A549 (cell line): ENCODE measurements around the gene RPH3AL. TPM values are rescaled to one million over a fixed set of nuclear protein-coding genes. Genes with fewer than 3 reads are reported as not detected.

ENCODE experiments used
- ATAC-seq, 2 experiments: fragments of 200-7000 bp in 1 of 2; fragments of >200 bp in 1 of 2; cut with Nextera tagmentation in 1 of 2; cut with Tn5 transposase in 1 of 2; 3 replicates each; pipeline versions ENCODE4 v1.8.0 to v1.9.1; 2018 to 2020; ENCODE audit warnings: mild to moderate bottlenecking in 1 of 2, moderate library complexity in 1 of 2
- CTCF ChIA-PET: fragments of 300-600 bp; sonication (Branson Sonifier 250); formaldehyde crosslinking; extraction: SDS; loops from one replicate; lab custom pipeline; 2021; ENCODE audit warnings: antibody characterized with exemption, inconsistent platforms; lab: Yijun Ruan, JAX
- POLR2A ChIA-PET: fragments of 350-600 bp; formaldehyde crosslinking; extraction: SDS; loops from one replicate; lab custom pipeline; 2021; ENCODE audit warnings: antibody characterized with exemption, inconsistent platforms; lab: Yijun Ruan, JAX
- DNase-seq, 2 experiments: peaks; one replicate each; pipeline versions ENCODE4 v3.0.0 to v3.0.0-alpha.2; 2011 to 2016; ENCODE audit warnings: low read depth in 1 of 2, low spot score in 1 of 2
- FAIRE-seq: peaks from 2 replicates; lab custom pipeline; 2011; peaks lifted over from hg19 to GRCh38; lab: Jason Lieb, UNC
- H3K27ac ChIP-seq, 2 experiments: fragments of >200 bp; sonication (Bioruptor Twin); formaldehyde crosslinking; 3 replicates each; pipeline ENCODE4 v1.5.1; 2016 to 2017
- H3K4me1 ChIP-seq: fragments of >200 bp; sonication (Bioruptor Twin); formaldehyde crosslinking; 3 replicates; pipeline ENCODE4 v1.6.1; 2016
- H3K4me2 ChIP-seq: fragments of >200 bp; sonication (Bioruptor Twin); formaldehyde crosslinking; 3 replicates; pipeline ENCODE4 v1.6.1; 2016
- H3K4me3 ChIP-seq: fragments of >200 bp; sonication (Bioruptor Twin); formaldehyde crosslinking; 3 replicates; pipeline ENCODE4 v1.5.1; 2016
- H3K9me3 ChIP-seq: fragments of >200 bp; sonication (Bioruptor Twin); formaldehyde crosslinking; 3 replicates; pipeline ENCODE4 v1.6.1; 2016
- BHLHE40 ChIP-seq: IDR thresholded peaks from 2 replicates; pipeline ENCODE4 v1.6.1; 2012; ENCODE audit warnings: low read depth, low read length, inconsistent platforms
- CBX2 ChIP-seq: fragments of 200-600 bp; sonication (generic); IDR thresholded peaks from 2 replicates; pipeline ENCODE4 v1.6.1; 2016; ENCODE audit warnings: low read depth, mild to moderate bottlenecking, borderline replicate concordance
- CEBPB ChIP-seq, 2 experiments: fragments of >200 bp in 1 of 2; sonication (Bioruptor Twin) in 1 of 2; formaldehyde crosslinking in 1 of 2; IDR thresholded peaks; 2 replicates each; pipeline ENCODE4 v1.6.1; 2012 to 2016
- E2F6 ChIP-seq: IDR thresholded peaks from 2 replicates; pipeline ENCODE4 v1.6.1; 2012; ENCODE audit warnings: low read depth, borderline replicate concordance
- FOSL2 ChIP-seq, 2 experiments: fragments of 450-650 bp in 1 of 2; fragments of >200 bp in 1 of 2; sonication (Bioruptor Twin) in 1 of 2; formaldehyde crosslinking; IDR thresholded peaks; 2 replicates each; pipeline versions ENCODE4 v1.5.0 to v1.6.1; 2016 to 2020; ENCODE audit warnings: mild to moderate bottlenecking in 1 of 2, moderate library complexity in 1 of 2
- FOXS1 ChIP-seq: fragments of 250-450 bp; sonication (Bioruptor Pico); IDR thresholded peaks from 2 replicates; pipeline ENCODE4 v1.5.0; 2020; ENCODE audit warnings: mild to moderate bottlenecking, moderate library complexity
- HES2 ChIP-seq: fragments of >200 bp; sonication (Bioruptor Twin); formaldehyde crosslinking; IDR thresholded peaks from 2 replicates; pipeline ENCODE4 v1.6.1; 2016
- HMGXB4 ChIP-seq: fragments of 250-450 bp; sonication (Bioruptor Pico); IDR thresholded peaks from 2 replicates; pipeline ENCODE4 v1.5.0; 2021; ENCODE audit warnings: mild to moderate bottlenecking, moderate library complexity, borderline replicate concordance
- HOXA7 ChIP-seq: fragments of 250-450 bp; sonication (Bioruptor Pico); IDR thresholded peaks from 2 replicates; pipeline ENCODE4 v1.5.0; 2020; ENCODE audit warnings: mild to moderate bottlenecking, moderate library complexity
- KDM5A ChIP-seq: fragments of 200-600 bp; sonication (generic); IDR thresholded peaks from 2 replicates; pipeline ENCODE4 v1.6.1; 2016; ENCODE audit warnings: antibody characterized with exemption, mild to moderate bottlenecking
- MAFK ChIP-seq: fragments of 450-650 bp; IDR thresholded peaks from 2 replicates; pipeline ENCODE4 v1.6.1; 2014; ENCODE audit not compliant: partially characterized antibody
- MYC ChIP-seq: IDR thresholded peaks from 2 replicates; pipeline ENCODE4 v1.6.1; 2012; ENCODE audit warnings: mild to moderate bottlenecking, inconsistent platforms, low read length, improper control_type of control experiment, borderline replicate concordance
- NPAS2 ChIP-seq: fragments of 250-450 bp; sonication (Bioruptor Pico); IDR thresholded peaks from 2 replicates; pipeline ENCODE4 v1.8.0; 2022; ENCODE audit warnings: mild to moderate bottlenecking, moderate library complexity, borderline replicate concordance
- NR3C1 ChIP-seq: fragments of >200 bp; sonication (Bioruptor Twin); formaldehyde crosslinking; IDR thresholded peaks from 3 replicates; pipeline ENCODE4 v1.6.1; 2017
- PHF8 ChIP-seq: fragments of 200-600 bp; sonication (generic); IDR thresholded peaks from 2 replicates; pipeline ENCODE4 v1.6.1; 2016; ENCODE audit warnings: low read depth, mild to moderate bottlenecking, antibody characterized with exemption, moderate library complexity, borderline replicate concordance
- POLR2A ChIP-seq: IDR thresholded peaks from 2 replicates; pipeline ENCODE4 v1.6.1; 2012; ENCODE audit warnings: mild to moderate bottlenecking, low read length
- RARB ChIP-seq: fragments of 250-450 bp; sonication (Bioruptor Pico); IDR thresholded peaks from 2 replicates; pipeline ENCODE4 v1.8.0; 2021; ENCODE audit warnings: mild to moderate bottlenecking, moderate library complexity
- RNF2 ChIP-seq: fragments of 200-600 bp; sonication (generic); IDR thresholded peaks from 2 replicates; pipeline ENCODE4 v1.6.1; 2016; ENCODE audit warnings: low read depth, mild to moderate bottlenecking, antibody characterized with exemption, moderate library complexity, borderline replicate concordance
- TFCP2L1 ChIP-seq: fragments of 250-450 bp; sonication (Bioruptor Pico); IDR thresholded peaks from 2 replicates; pipeline ENCODE4 v1.5.0; 2021; ENCODE audit warnings: mild to moderate bottlenecking
- TP53 ChIP-seq: fragments of 250-450 bp; sonication (Bioruptor Pico); IDR thresholded peaks from 2 replicates; pipeline ENCODE4 v1.5.0; 2021; ENCODE audit warnings: mild to moderate bottlenecking, moderate library complexity
- ZC3H11A ChIP-seq: fragments of 450-650 bp; IDR thresholded peaks from 2 replicates; pipeline ENCODE4 v1.6.1; 2014; ENCODE audit warnings: antibody characterized with exemption, mild to moderate bottlenecking
- WGBS: methylation state at CpG from one replicate; pipeline ENCODE4 v1.1.6; 2017; ENCODE audit errors: missing lambda C conversion rate; 5-methylcytosine and 5-hydroxymethylcytosine counted together
- polyA plus RNA-seq, 4 experiments: library from polyadenylated mRNA; depleted of rRNA in 3 of 4; stranded (reverse); fragments of >200 nt; fragmentation: RNase III in 1 of 4; extraction: RNeasy Plus Mini Kit Qiagen cat#74134 plus additional on column Dnase treatment in 1 of 4; gene quantifications; 2 replicates in 3 of 4; 3 replicates in 1 of 4; pipeline ENCODE4 v1.2.3, GENCODE V29; 2011 to 2017
- TF ChIP-seq, protein P1 (sequence below): fragments of >200 bp; sonication (Bioruptor Twin); formaldehyde crosslinking; IDR thresholded peaks from 3 replicates; pipeline ENCODE4 v1.5.1; 2016

The RPH3AL gene
- polyA plus RNA-seq, 2 of the 4 experiments (the other 2 are of a cell fraction), result 23.3 to 31.1 TPM

GRCh38 chr17:231966-232807 lies 120.4 kb downstream of the RPH3AL start:
- H3K27ac ChIP-seq, result no peak overlapping the region
- POLR2A ChIA-PET, result no interaction called here
- DNase-seq (no peak), FAIRE-seq (no peak), ATAC-seq (0 out of 6 replicates have a peak, but pooled peaks of 1 of the 2 experiments have one; percentile 9)
- H3K4me3 ChIP-seq, result no peak overlapping the region
- no peaks in the 10 kb centered on the region for H3K4me1 ChIP-seq
- TF ChIP-seq HMGXB4 (CRISPR knock-in tag), result no peak
- TF ChIP-seq, protein P1, sequence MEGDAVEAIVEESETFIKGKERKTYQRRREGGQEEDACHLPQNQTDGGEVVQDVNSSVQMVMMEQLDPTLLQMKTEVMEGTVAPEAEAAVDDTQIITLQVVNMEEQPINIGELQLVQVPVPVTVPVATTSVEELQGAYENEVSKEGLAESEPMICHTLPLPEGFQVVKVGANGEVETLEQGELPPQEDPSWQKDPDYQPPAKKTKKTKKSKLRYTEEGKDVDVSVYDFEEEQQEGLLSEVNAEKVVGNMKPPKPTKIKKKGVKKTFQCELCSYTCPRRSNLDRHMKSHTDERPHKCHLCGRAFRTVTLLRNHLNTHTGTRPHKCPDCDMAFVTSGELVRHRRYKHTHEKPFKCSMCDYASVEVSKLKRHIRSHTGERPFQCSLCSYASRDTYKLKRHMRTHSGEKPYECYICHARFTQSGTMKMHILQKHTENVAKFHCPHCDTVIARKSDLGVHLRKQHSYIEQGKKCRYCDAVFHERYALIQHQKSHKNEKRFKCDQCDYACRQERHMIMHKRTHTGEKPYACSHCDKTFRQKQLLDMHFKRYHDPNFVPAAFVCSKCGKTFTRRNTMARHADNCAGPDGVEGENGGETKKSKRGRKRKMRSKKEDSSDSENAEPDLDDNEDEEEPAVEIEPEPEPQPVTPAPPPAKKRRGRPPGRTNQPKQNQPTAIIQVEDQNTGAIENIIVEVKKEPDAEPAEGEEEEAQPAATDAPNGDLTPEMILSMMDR, result no peak
- TF ChIP-seq MYC, result no peak
- TF ChIP-seq NR3C1, result no peak
- TF ChIP-seq RARB (CRISPR knock-in tag), result no peak
- TF ChIP-seq E2F6, result no peak
- no peak for TF ChIP-seq BHLHE40
- TF ChIP-seq NPAS2 (CRISPR knock-in tag), result no peak
- TF ChIP-seq FOSL2 (IDR thresholded peaks at IDR 0.05), result no peak
- no peak for TF ChIP-seq FOSL2 (CRISPR knock-in tag; IDR thresholded peaks at IDR 0.05)
- TF ChIP-seq CEBPB (IDR thresholded peaks at IDR 0.05), result no peak
- no peak for TF ChIP-seq CBX2
- no peak for TF ChIP-seq POLR2A
- TF ChIP-seq KDM5A, result no peak
- no peak for TF ChIP-seq MAFK
- no peak for TF ChIP-seq ZC3H11A
- TF ChIP-seq HOXA7 (CRISPR knock-in tag), result no peak
- TF ChIP-seq FOXS1 (CRISPR knock-in tag), result no peak
- H3K9me3 ChIP-seq, result no peaks in the 10 kb centered on the region
- CTCF ChIA-PET, result no interaction called here
- no peak overlapping the region for H3K4me2 ChIP-seq
- WGBS, result 84% methylated on average over 24 of the region's 24 CpGs

DNA sequence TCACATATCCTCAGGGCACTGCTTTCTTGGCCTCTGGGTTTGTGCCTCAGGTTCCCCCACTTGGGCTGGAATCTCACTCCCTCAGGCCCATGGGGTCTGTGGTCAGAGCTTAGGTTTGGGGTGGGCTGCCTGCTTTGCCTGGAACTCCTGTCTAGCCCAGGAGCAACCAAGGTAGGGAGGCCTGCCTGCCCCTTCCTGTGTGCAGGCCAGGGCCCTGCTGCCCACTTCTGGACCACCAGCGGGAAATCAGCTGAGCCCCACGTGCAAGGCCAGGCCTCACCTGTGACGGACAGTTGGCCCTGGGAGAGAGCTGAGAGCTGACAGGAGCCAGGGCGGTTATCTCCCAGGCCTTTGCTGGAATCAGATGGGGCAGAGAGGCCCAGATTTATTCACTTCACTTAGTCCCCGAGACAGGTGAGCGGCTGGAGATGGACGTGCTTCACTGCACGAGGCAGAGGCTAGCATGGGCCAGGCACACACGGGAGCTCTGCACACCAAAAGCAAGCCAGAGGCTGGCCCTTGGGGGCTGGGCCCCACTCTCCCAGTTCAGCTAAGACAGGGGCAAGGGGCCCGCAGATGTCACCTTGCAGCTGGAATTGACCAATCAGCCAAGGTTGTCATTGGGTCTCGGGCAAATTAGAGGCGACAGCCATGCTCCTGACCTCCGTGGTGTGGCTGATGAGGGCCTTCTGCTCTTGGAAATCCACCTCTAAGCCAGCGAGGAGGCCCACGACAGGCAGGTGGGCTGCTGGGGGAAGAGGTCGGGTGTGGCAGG lies 121.2 kb downstream of the RPH3AL start:
- Histone ChIP-seq H3K4me3 (no peak overlapping the region), H3K27ac (no peak overlapping the region), H3K4me2 (no peak overlapping the region), H3K9me3 (no peaks in the 10 kb centered on the region), H3K4me1 (no peaks in the 10 kb centered on the region)
- WGBS, result 86% methylated on average over 16 of the region's 16 CpGs
- ChIA-PET CTCF (no interaction called here), POLR2A (no interaction called here)
- DNase-seq (no peak), ATAC-seq (no peak), FAIRE-seq (no peak)
- TF ChIP-seq TP53 (CRISPR knock-in tag) (no peak), PHF8 (no peak), TFCP2L1 (no peak), RNF2 (no peak), HES2 (no peak)
